Subcutaneous adipose tissue (tissue), 4 donors: ENCODE data around the gene NCMAP. TPM values are rescaled to one million over a fixed set of nuclear protein-coding genes. Genes with fewer than 3 reads are reported as not detected.

Source experiments
- total RNA-seq, 4 donors: library from RNA; depleted of rRNA; stranded (reverse); fragments of >200 nt; gene quantifications; one replicate each; pipeline ENCODE4 v1.1.0, GENCODE V29; 2016
- TF ChIP-seq, protein P1 (sequence below): fragments of 450-650 bp; IDR thresholded peaks from one replicate; pipeline ENCODE4 v1.5.1; 2016; ENCODE audit warnings: low read depth, mild to moderate bottlenecking, control low read depth, antibody characterized with exemption, moderate library complexity

NCMAP gene
- total RNA-seq, 4 donors from 2014 or later: 0.22 to 0.33 TPM; not detected in 2

- TF ChIP-seq, protein P1, sequence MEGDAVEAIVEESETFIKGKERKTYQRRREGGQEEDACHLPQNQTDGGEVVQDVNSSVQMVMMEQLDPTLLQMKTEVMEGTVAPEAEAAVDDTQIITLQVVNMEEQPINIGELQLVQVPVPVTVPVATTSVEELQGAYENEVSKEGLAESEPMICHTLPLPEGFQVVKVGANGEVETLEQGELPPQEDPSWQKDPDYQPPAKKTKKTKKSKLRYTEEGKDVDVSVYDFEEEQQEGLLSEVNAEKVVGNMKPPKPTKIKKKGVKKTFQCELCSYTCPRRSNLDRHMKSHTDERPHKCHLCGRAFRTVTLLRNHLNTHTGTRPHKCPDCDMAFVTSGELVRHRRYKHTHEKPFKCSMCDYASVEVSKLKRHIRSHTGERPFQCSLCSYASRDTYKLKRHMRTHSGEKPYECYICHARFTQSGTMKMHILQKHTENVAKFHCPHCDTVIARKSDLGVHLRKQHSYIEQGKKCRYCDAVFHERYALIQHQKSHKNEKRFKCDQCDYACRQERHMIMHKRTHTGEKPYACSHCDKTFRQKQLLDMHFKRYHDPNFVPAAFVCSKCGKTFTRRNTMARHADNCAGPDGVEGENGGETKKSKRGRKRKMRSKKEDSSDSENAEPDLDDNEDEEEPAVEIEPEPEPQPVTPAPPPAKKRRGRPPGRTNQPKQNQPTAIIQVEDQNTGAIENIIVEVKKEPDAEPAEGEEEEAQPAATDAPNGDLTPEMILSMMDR: no peak
These were observed 1.8 kb downstream of the NCMAP start for GRCh38 chr1:24557711-24558131.

- TF ChIP-seq, protein P1: no peak
These were observed 2.6 kb downstream of the NCMAP start for GRCh38 chr1:24558455-24558854.

- TF ChIP-seq, protein P1: no peak
These were observed 3.3 kb downstream of the NCMAP start for GRCh38 chr1:24558902-24559791.

GRCh38 chr1:24560361-24560760 is 4.5 kb downstream of the NCMAP start:
- TF ChIP-seq, protein P1: no peak

- TF ChIP-seq, protein P1: no peak
These were observed 6.7 kb downstream of the NCMAP start for GRCh38 chr1:24562625-24563024.

GRCh38 chr1:24564695-24565094 is 8.8 kb downstream of the NCMAP start:
- TF ChIP-seq, protein P1: no peak

GRCh38 chr1:24566236-24566867 is 10.5 kb downstream of the NCMAP start:
- TF ChIP-seq, protein P1: no peak
